Mesothelial cell of epicardium (in vitro differentiated cells): ENCODE data around the gene RAD51AP1. TPM values are rescaled to one million over a fixed set of nuclear protein-coding genes. Genes with fewer than 3 reads are reported as not detected.

Source experiments
- DNase-seq, 2 experiments: peaks; one replicate each; pipeline ENCODE4 v3.0.0; 2021; ENCODE audit warnings: low spot score in 2 of 2; ENCODE audit not compliant: unreplicated experiment in 2 of 2
- H3K27ac Mint-ChIP-seq: 2 replicates; pipeline ENCODE4 v1.8.0; 2021; ENCODE audit warnings: mixed read lengths
- H3K27me3 Mint-ChIP-seq: 2 replicates; pipeline ENCODE4 v1.8.0; 2021; ENCODE audit warnings: low read depth, mixed read lengths
- H3K36me3 Mint-ChIP-seq: 2 replicates; pipeline ENCODE4 v1.8.0; 2021; ENCODE audit warnings: mixed read lengths
- H3K4me1 Mint-ChIP-seq: 2 replicates; pipeline ENCODE4 v1.8.0; 2021; ENCODE audit warnings: mixed read lengths
- H3K4me3 Mint-ChIP-seq: 2 replicates; pipeline ENCODE4 v1.8.0; 2021; ENCODE audit warnings: mild to moderate bottlenecking, moderate library complexity, mixed read lengths
- H3K9me3 Mint-ChIP-seq: 2 replicates; pipeline ENCODE4 v1.8.0; 2021; ENCODE audit warnings: mixed read lengths
- CTCF ChIP-seq: fragments of 200-600 bp; sonication (generic); IDR thresholded peaks from one replicate; pipeline ENCODE4 v1.5.0; 2021; ENCODE audit warnings: antibody characterized with exemption; ENCODE audit not compliant: unreplicated experiment
- total RNA-seq: library from RNA; stranded (reverse); gene quantifications from 3 replicates; pipeline ENCODE4 v1.2.1, GENCODE V29; 2021

RAD51AP1 gene
- total RNA-seq, 1 donor from 2014 or later: 17.3 TPM

- Mint-ChIP-seq H3K4me3 (no peak overlapping the region), H3K27me3 (peaks cover 49% of the 10 kb centered on the region), H3K27ac (no peak overlapping the region), H3K9me3 (peaks cover 3% of the 10 kb centered on the region), H3K4me1 (no peaks in the 10 kb centered on the region), H3K36me3 (no peaks in the 10 kb centered on the region)
- DNase-seq: no peak
- TF ChIP-seq CTCF: no peak
Measured at GRCh38 chr12:4584896-4585295, 46.2 kb downstream of the RAD51AP1 start.

DNA sequence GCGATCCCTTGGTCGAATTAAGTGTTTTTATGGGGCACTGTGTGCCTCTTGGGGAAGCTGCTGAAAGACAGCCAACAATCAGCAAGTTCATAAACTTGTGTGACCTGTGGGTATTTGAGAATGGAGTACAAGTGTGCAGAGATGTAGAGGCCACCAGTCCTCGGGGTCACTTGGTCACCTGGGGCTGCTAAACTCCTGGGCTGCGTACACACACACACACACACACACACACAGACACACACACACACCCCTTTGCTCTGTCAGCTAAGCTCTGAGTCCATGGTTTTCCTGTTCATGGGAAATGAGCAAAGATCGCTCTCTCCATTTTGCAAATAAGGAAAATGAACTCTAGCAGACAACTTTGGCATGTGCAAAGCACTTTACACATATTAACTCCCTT lies 47.8 kb downstream of the RAD51AP1 start:
- no peak overlapping the region for H3K27ac Mint-ChIP-seq
- peaks cover 46% of the 10 kb centered on the region for H3K27me3 Mint-ChIP-seq

GRCh38 chr12:4587108-4587507 lies 48.4 kb downstream of the RAD51AP1 start:
- H3K4me1 Mint-ChIP-seq: no peaks in the 10 kb centered on the region
- H3K36me3 Mint-ChIP-seq: no peaks in the 10 kb centered on the region
- no peak overlapping the region for H3K27ac Mint-ChIP-seq
- no peak overlapping the region for H3K4me3 Mint-ChIP-seq
- DNase-seq: no peak
- H3K9me3 Mint-ChIP-seq: peaks cover 3% of the 10 kb centered on the region
- H3K27me3 Mint-ChIP-seq: peaks cover 50% of the 10 kb centered on the region
- TF ChIP-seq CTCF: no peak

More for the DNA sequence above, 47.8 kb downstream of the RAD51AP1 start:
- peaks cover 3% of the 10 kb centered on the region for H3K9me3 Mint-ChIP-seq
- no peaks in the 10 kb centered on the region for H3K4me1 Mint-ChIP-seq
- H3K4me3 Mint-ChIP-seq: no peak overlapping the region
- no peak for DNase-seq
- TF ChIP-seq CTCF: no peak
- no peaks in the 10 kb centered on the region for H3K36me3 Mint-ChIP-seq

DNA sequence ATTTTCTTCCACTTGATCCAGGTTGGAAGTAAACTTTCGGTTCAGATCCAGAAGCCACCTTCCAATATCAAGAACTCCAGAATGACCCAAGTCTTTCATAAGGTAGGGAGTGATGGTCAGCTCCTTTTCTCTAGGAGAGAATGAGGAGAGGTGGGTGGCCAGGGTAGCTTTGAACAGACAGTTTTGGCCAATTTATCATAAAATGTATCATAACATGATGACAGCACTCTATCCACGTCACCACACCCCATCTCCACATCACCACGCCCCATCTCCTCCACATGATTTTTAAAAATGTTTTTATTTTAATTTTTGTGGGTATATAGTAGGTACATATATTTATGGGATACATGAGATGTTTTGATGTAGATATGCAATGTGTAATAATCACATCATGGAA lies 50.2 kb downstream of the RAD51AP1 start:
- no peaks in the 10 kb centered on the region for H3K36me3 Mint-ChIP-seq
- no peak for DNase-seq
- peaks cover 3% of the 10 kb centered on the region for H3K9me3 Mint-ChIP-seq
- H3K27me3 Mint-ChIP-seq: peaks cover 54% of the 10 kb centered on the region
- TF ChIP-seq CTCF: no peak
- H3K4me1 Mint-ChIP-seq: no peaks in the 10 kb centered on the region
- no peak overlapping the region for H3K27ac Mint-ChIP-seq
- no peak overlapping the region for H3K4me3 Mint-ChIP-seq

DNA sequence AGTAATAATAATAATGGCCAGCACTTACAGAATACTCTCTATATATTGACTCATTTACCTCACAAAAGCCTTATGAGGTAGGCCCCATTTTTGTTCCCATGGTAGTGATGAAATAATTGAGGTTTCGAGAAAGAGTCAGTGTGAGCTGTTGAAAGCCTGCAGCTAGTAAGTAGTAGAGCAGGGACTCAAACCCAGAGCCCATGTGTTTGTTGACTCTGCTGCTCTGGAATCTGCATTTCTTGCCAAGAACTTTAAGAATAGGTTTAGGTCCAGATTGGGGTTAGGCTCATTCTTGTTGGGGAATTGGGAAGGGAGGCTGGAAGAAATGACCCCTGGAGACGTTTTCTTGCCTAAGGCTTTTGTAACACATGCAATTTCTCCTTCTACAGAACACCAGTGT lies 51.3 kb downstream of the RAD51AP1 start:
- TF ChIP-seq CTCF: no peak

DNA sequence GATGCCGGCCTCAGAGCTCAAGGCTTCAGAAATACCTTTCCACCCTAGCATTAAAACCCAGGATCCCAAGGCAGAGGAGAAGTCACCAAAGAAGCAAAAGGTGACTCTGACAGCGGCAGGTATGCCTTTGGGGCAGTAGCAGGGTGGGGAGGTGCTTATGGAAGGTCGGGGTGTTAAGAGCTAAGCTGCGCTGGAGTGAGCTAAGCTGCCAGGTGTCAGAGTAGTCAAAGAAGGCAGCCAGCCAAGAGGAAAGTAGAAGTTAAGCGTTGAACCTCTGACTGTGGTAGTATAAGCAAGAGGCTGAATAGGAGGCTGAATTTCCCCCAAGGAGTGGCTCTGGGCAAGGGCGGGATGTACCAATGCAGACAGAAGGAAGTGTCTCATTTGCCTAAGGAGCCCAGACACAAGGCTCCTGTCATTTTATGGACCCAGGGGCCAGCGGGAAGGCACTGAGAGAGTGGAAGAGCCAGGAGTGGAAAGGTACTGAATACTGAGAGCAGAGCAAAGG lies 52.5 kb downstream of the RAD51AP1 start:
- no peak for TF ChIP-seq CTCF
- no peak overlapping the region for H3K4me3 Mint-ChIP-seq
- no peaks in the 10 kb centered on the region for H3K36me3 Mint-ChIP-seq
- H3K9me3 Mint-ChIP-seq: peaks cover 3% of the 10 kb centered on the region
- no peak for DNase-seq
- peaks cover 63% of the 10 kb centered on the region for H3K27me3 Mint-ChIP-seq
- H3K27ac Mint-ChIP-seq: no peak overlapping the region
- no peaks in the 10 kb centered on the region for H3K4me1 Mint-ChIP-seq

More for the DNA sequence above, 51.3 kb downstream of the RAD51AP1 start:
- Mint-ChIP-seq H3K36me3 (no peaks in the 10 kb centered on the region), H3K27ac (no peak overlapping the region), H3K9me3 (peaks cover 3% of the 10 kb centered on the region), H3K4me3 (no peak overlapping the region), H3K4me1 (no peaks in the 10 kb centered on the region), H3K27me3 (peaks cover 56% of the 10 kb centered on the region)
- DNase-seq: no peak
